MG63 (cell line): ENCODE results near the gene MDH2. TPM values are rescaled to one million over a fixed set of nuclear protein-coding genes. Genes with fewer than 3 reads are reported as not detected.
A peak's percentile ranks its signal among the peaks of the same experiment; 100 is the strongest.
"Not testable (repeated sequence)": the region's sequence is repeated elsewhere in the genome, so short reads cannot be mapped to it uniquely, and the experiment has no call there.

Experiments
- DNase-seq: peaks from one replicate; pipeline ENCODE4 v3.0.0-alpha.2; 2020
- H3K27me3 ChIP-seq: fragments of 250-450 bp; sonication (Bioruptor Pico); 2 replicates; pipeline ENCODE4 v1.5.1; 2020; ENCODE audit warnings: mild to moderate bottlenecking, moderate library complexity
- H3K36me3 ChIP-seq: fragments of 250-450 bp; sonication (Bioruptor Pico); 2 replicates; pipeline ENCODE4 v1.5.1; 2020; ENCODE audit warnings: mild to moderate bottlenecking, moderate library complexity
- H3K4me3 ChIP-seq: fragments of 250-450 bp; sonication (Bioruptor Pico); 2 replicates; pipeline ENCODE4 v1.5.1; 2020; ENCODE audit warnings: mild to moderate bottlenecking, moderate library complexity
- H3K9me3 ChIP-seq: fragments of 250-450 bp; sonication (Bioruptor Pico); 2 replicates; pipeline ENCODE4 v1.5.1; 2020; ENCODE audit warnings: mild to moderate bottlenecking, moderate library complexity
- total RNA-seq: library from RNA; depleted of rRNA; stranded (reverse); fragments of >200 nt; shearing (Covaris generic); gene quantifications from 2 replicates; pipeline ENCODE4 v1.2.3, GENCODE V29; 2014; ENCODE audit warnings: low replicate concordance

MDH2 gene
- total RNA-seq, 1 experiment from 2014 or later, result 140 TPM

- not testable (repeated sequence) for H3K4me3 ChIP-seq, H3K27me3 ChIP-seq, DNase-seq, H3K9me3 ChIP-seq, H3K36me3 ChIP-seq
These were observed 36.2 kb downstream of the MDH2 start for GRCh38 chr7:76084115-76084514.

- no peaks in the 10 kb centered on the region for H3K36me3 ChIP-seq
- no peak overlapping the region for H3K4me3 ChIP-seq
- H3K27me3 ChIP-seq, result no peaks in the 10 kb centered on the region
- peak; percentile 26 for DNase-seq
- H3K9me3 ChIP-seq, result no peaks in the 10 kb centered on the region
These were observed 38.2 kb downstream of the MDH2 start for GRCh38 chr7:76086070-76086469.

- H3K27me3 ChIP-seq, H3K36me3 ChIP-seq: not testable (repeated sequence)
- peak; percentile 86 for DNase-seq
These were observed 39.5 kb downstream of the MDH2 start for GRCh38 chr7:76087362-76087791.

GRCh38 chr7:76089865-76090475 lies 42.1 kb downstream of the MDH2 start:
- Histone ChIP-seq H3K4me3 (no peak overlapping the region), H3K9me3 (no peaks in the 10 kb centered on the region), H3K27me3 (no peaks in the 10 kb centered on the region), H3K36me3 (no peaks in the 10 kb centered on the region)
- no peak for DNase-seq

More at GRCh38 chr7:76087362-76087791, 39.5 kb downstream of the MDH2 start:
- not testable (repeated sequence) for H3K9me3 ChIP-seq, H3K4me3 ChIP-seq

- no peak overlapping the region for H3K4me3 ChIP-seq
- no peaks in the 10 kb centered on the region for H3K36me3 ChIP-seq
- DNase-seq, result no peak
- no peaks in the 10 kb centered on the region for H3K27me3 ChIP-seq
- no peaks in the 10 kb centered on the region for H3K9me3 ChIP-seq
These were observed 43.6 kb downstream of the MDH2 start for GRCh38 chr7:76091506-76091905.

GRCh38 chr7:76093531-76093930 lies 45.6 kb downstream of the MDH2 start:
- DNase-seq, H3K4me3 ChIP-seq, H3K36me3 ChIP-seq, H3K9me3 ChIP-seq, H3K27me3 ChIP-seq: not testable (repeated sequence)

- H3K27me3 ChIP-seq, H3K4me3 ChIP-seq, DNase-seq, H3K9me3 ChIP-seq, H3K36me3 ChIP-seq: not testable (repeated sequence)
These were observed 46.4 kb downstream of the MDH2 start for GRCh38 chr7:76094326-76094725.

GRCh38 chr7:76095908-76096307 lies 48.0 kb downstream of the MDH2 start:
- DNase-seq, result no peak
- H3K27me3 ChIP-seq, result no peaks in the 10 kb centered on the region

GRCh38 chr7:76101693-76102437 lies 54.0 kb downstream of the MDH2 start:
- not testable (repeated sequence) for H3K9me3 ChIP-seq, H3K4me3 ChIP-seq, DNase-seq, H3K36me3 ChIP-seq, H3K27me3 ChIP-seq

More at GRCh38 chr7:76095908-76096307, 48.0 kb downstream of the MDH2 start:
- no peaks in the 10 kb centered on the region for H3K9me3 ChIP-seq
- H3K4me3 ChIP-seq, result no peak overlapping the region
- no peaks in the 10 kb centered on the region for H3K36me3 ChIP-seq

GRCh38 chr7:76103788-76104187 lies 55.9 kb downstream of the MDH2 start:
- H3K36me3 ChIP-seq, DNase-seq, H3K27me3 ChIP-seq, H3K4me3 ChIP-seq, H3K9me3 ChIP-seq: not testable (repeated sequence)

GRCh38 chr7:76106130-76106529 lies 58.2 kb downstream of the MDH2 start:
- H3K4me3 ChIP-seq, H3K27me3 ChIP-seq, H3K36me3 ChIP-seq, H3K9me3 ChIP-seq, DNase-seq: not testable (repeated sequence)

- no peak for DNase-seq
- Histone ChIP-seq H3K27me3 (no peaks in the 10 kb centered on the region), H3K4me3 (no peak overlapping the region), H3K9me3 (no peaks in the 10 kb centered on the region), H3K36me3 (no peaks in the 10 kb centered on the region)
These were observed 59.0 kb downstream of the MDH2 start for GRCh38 chr7:76106893-76107292.

- Histone ChIP-seq H3K27me3 (no peaks in the 10 kb centered on the region), H3K4me3 (no peak overlapping the region), H3K36me3 (no peaks in the 10 kb centered on the region), H3K9me3 (no peaks in the 10 kb centered on the region)
- DNase-seq, result no peak
These were observed 60.8 kb downstream of the MDH2 start for GRCh38 chr7:76108540-76109233.

GRCh38 chr7:76113042-76113630 lies 65.2 kb downstream of the MDH2 start:
- not testable (repeated sequence) for H3K4me3 ChIP-seq, DNase-seq, H3K36me3 ChIP-seq, H3K9me3 ChIP-seq, H3K27me3 ChIP-seq

GRCh38 chr7:76114742-76115141 lies 66.8 kb downstream of the MDH2 start:
- DNase-seq, H3K4me3 ChIP-seq, H3K27me3 ChIP-seq, H3K36me3 ChIP-seq, H3K9me3 ChIP-seq: not testable (repeated sequence)
